Measurements from ENCODE around the gene CCDC159.

Gene CCDC159

DNA sequence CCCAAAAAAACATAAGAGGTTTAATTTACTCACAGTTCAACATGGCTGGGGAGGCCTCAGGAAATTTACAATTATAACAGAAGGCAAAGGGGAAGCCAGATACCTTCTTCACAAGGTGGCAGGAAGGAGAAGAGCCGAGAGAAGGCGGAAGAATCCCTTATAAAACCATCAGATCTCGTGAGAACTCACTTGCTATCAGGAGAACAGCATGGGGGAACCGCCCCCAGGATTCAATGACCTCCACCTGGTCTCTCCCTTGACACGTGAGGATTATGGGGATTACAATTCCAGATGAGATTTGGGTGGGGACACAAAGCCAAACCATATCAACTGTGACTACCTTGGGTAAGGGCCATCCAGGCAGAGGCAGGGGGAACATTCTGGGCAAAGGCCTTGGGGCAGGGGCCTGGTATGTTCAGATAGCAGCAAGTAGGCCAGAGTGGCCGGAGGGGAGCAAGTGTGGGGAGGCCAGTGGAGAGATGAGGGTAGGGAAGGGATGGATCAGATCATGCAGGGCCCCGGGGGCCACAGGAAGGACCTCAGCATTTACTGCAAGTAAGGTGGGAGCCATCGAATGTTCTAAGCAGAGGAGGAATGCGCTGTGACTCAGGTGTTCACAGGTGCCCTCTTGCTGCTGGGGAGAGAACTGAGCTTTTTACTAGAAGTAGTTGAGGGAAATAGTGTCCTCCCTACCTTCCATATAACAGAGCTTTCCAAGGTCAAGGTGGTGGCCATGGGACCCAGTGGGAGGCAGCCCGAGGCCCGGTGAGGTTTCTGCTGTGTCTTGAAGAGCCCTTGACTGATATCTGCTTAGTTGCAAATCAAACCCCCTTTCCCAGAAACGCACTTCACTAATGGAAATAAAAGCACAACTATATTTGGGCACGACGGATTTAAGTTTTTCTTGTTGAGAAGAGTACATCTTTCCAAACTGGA, 24.9 kb upstream of the CCDC159 start:
- TF ChIP-seq, protein P1, sequence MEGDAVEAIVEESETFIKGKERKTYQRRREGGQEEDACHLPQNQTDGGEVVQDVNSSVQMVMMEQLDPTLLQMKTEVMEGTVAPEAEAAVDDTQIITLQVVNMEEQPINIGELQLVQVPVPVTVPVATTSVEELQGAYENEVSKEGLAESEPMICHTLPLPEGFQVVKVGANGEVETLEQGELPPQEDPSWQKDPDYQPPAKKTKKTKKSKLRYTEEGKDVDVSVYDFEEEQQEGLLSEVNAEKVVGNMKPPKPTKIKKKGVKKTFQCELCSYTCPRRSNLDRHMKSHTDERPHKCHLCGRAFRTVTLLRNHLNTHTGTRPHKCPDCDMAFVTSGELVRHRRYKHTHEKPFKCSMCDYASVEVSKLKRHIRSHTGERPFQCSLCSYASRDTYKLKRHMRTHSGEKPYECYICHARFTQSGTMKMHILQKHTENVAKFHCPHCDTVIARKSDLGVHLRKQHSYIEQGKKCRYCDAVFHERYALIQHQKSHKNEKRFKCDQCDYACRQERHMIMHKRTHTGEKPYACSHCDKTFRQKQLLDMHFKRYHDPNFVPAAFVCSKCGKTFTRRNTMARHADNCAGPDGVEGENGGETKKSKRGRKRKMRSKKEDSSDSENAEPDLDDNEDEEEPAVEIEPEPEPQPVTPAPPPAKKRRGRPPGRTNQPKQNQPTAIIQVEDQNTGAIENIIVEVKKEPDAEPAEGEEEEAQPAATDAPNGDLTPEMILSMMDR (IDR thresholded peaks at IDR 0.05; ENCODE audit: control insufficient read depth, insufficient read depth, low read depth, low read length, missing control alignments): no peak
- H3K4me3 ChIP-seq (ENCODE audit: control insufficient read depth, low read depth, low read length): no peak overlapping the region
- DNase-seq (ENCODE audit: low read depth): no peak

DNA sequence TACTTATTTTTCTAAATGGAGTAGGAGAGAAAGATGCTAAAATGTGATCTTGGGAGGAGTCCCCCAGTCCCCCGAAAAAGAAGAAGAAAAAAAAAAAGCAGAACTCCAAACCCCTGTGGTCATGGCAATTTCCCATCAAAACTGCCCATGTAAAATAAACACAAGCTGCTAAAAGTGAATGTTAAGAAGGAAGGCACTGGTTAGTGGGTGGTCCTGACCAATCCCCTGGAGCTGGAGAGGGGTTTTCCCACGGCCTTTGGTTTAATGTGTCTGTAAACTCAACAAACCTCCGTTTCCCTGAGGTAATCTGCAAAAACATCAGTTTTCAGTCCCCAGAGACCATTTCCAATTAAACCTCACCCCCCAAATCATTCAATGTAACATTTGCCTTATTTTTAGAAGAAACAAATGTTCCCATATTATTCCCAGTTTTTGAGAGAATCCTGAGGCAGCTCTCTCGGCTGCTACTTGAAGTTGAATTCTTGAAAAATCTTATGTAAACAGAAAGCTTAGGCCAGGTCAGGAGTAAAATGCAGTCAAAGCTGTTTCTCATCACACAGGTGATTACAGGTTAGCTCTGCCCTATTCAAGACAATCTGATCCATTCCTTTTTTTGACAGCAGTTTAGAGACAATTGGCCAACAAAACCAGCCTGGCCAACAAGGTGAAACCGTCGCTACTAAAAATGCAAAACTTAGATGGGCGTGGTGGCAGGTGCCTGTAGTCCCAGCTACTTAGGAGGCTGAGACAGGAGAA, 23.9 kb upstream of the CCDC159 start:
- no peak for DNase-seq (ENCODE audit: low read depth)
- no peak overlapping the region for H3K4me3 ChIP-seq (ENCODE audit: control insufficient read depth, low read depth, low read length)
- TF ChIP-seq, protein P1 (IDR thresholded peaks at IDR 0.05; ENCODE audit: control insufficient read depth, insufficient read depth, low read depth, low read length, missing control alignments): no peak

DNA sequence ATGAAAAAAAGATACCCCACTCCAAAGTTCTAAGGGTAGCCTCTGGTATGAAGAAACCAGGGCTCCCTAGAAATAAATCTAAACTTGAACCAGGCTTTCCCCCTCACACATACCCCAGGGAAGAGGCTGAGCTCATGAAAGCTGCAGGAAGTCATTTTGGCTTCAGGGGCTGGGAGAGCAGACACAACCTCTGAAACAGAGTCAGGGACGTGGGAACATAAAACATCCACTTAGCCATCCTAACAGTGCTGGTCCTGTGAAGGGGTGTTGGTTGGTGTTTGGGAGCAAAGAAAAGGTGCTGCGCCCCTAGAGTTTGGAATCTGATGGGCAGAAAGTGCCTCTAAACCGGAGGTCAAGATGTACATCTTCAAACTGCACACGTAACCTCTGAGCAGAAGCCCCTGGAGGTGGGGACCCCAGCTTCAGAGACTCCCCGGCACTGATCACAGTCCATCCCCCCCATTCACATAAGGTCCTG, 22.7 kb upstream of the CCDC159 start:
- no peak for DNase-seq (ENCODE audit: low read depth)
- H3K4me3 ChIP-seq (ENCODE audit: control insufficient read depth, low read depth, low read length): no peak overlapping the region
- TF ChIP-seq, protein P1 (IDR thresholded peaks at IDR 0.05; ENCODE audit: control insufficient read depth, insufficient read depth, low read depth, low read length, missing control alignments): no peak

DNA sequence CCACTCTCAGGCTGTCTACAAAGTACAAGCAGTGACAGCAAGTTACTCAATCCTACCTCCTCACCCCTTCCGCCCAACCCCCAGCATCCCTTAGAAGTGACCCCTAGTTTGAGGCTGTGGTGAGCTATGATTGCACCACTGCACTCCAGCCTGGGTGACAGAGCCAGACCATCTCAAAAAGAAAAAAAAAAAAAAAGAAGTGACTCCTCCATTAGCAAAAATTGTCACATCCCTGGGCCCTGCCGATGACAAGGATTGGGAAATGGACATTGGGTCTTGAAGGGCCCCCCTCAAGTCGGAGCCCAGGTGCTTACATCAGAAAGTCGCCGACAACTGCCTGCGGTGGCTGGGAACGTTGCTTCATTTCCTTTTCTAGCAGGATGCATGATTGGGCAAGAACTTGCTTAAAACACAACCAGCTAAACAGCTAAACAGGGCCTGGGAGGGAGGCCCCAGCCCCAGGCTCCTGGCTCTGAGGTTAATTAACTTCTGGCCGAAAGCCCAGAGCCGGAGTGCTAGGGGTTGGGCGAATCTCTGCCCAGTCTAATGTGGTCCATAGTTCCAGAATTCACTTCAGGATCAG, 22.1 kb upstream of the CCDC159 start:
- DNase-seq (ENCODE audit: low read depth): peak; percentile 92
- H3K4me3 ChIP-seq (ENCODE audit: control insufficient read depth, low read depth, low read length): no peak overlapping the region
- TF ChIP-seq, protein P1 (IDR thresholded peaks at IDR 0.05; ENCODE audit: control insufficient read depth, insufficient read depth, low read depth, low read length, missing control alignments): no peak

DNA sequence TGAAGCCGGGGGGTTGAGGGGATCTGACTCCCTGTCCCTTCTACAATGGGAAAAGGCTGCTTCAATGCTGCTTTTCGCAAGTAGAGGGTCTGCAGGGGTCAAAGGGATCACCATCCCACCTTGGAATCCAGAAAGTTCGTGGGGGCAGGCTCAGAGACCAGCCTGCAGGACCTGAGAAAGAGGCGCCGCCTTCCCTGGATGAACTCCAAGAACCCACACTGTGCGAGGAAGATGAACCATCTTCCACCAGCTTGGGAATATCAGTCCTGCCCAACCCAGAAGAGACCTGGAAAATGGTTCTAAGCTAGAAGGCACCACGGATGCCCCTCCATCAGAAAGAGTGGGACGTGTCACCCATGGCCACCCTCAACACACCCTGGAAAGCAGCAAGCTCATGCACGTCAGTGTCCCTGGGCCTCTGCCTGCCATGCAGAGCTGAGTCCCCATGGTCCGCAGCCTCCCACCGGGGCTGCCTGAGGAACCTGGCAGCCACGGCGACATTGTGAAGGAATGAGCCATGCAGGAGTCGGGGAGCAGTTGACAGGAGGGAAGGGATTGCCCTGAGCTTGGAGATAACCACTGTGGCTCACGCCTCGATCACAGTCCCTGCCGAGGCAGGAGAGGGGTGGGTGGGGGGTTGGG, 21.4 kb upstream of the CCDC159 start:
- DNase-seq (ENCODE audit: low read depth): no peak
- H3K4me3 ChIP-seq (ENCODE audit: control insufficient read depth, low read depth, low read length): no peak overlapping the region
- TF ChIP-seq, protein P1 (IDR thresholded peaks at IDR 0.05; ENCODE audit: control insufficient read depth, insufficient read depth, low read depth, low read length, missing control alignments): no peak

DNA sequence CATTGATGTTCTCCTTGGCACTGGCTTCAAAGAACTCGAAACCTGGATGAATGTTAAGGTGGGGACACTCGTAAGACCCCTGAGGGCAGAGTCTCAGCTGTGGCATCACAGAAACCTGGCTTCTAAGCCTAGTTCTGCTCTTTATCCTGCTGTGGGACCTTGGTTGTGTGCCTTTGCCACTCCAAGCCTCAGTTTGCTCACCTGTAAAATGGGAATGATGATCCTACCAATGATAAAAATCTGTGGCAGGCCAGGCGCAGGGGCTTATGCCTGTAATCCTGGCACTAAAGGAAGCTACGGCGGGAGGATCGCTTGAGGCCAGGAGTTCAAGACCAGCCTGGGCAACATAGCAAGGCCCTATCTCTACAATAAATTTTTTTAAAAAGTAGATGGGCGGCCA, 20.8 kb upstream of the CCDC159 start:
- no peak for DNase-seq (ENCODE audit: low read depth)
- no peak overlapping the region for H3K4me3 ChIP-seq (ENCODE audit: control insufficient read depth, low read depth, low read length)
- TF ChIP-seq, protein P1 (IDR thresholded peaks at IDR 0.05; ENCODE audit: control insufficient read depth, insufficient read depth, low read depth, low read length, missing control alignments): no peak
